Stimulated activated CD4-positive, alpha-beta T cell treated with anti-CD3 and anti-CD28 coated beads, Interleukin-12 subunit alpha, Interleukin-12 subunit beta, amount 100 ng/mL, for 4 hours (primary cell): ENCODE results near the gene GMPPA.

Source experiments
- DNase-seq: peaks from one replicate; pipeline ENCODE4 v3.0.0-alpha.2; 2020

GMPPA gene

DNA sequence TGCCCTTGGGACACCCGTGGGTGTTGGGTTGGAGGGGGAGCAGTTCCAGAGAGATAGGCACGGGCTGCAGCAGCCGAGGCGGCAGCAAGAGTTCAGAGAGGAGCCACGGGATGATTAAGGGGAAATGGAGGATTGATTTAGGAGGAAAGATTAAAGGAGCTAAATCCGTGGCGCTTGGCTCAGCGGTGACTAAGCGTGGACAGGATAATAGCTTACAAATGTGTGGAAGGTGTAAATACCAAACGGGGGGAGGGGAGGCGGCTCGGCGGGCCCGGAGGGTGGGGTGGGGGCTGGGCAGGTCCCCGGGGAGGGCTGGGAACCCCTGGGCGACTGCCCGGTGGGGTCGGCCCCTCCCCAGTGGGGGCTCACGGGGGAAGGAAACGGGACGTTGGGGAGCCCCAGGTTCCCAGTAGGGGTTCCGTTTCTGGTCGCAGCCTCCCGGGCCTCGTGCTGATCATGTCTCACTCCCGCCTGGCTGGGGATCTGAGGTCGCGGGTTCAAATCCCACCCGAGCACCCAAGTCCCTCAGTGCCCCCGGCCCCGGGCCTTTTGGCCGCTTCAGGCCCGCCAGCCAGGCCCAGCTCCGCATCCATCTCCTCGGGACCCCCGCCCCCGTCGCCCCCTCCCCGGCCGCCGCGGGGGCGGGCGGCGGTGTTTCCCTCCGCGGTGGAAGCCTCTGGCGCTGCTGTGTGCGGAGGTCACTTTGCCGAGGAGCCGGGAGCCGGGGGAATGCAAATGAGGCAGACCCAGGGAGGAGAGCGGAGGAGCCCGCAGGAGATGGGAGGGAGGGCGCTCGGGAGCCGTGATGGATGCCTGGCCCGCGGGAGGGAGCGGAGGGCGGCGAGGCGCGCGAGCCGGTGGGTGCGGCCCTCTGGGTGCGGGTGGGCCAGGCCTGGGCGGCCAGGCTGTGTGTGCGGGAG, 23.7 kb downstream of the GMPPA start:
- no peak for DNase-seq

DNA sequence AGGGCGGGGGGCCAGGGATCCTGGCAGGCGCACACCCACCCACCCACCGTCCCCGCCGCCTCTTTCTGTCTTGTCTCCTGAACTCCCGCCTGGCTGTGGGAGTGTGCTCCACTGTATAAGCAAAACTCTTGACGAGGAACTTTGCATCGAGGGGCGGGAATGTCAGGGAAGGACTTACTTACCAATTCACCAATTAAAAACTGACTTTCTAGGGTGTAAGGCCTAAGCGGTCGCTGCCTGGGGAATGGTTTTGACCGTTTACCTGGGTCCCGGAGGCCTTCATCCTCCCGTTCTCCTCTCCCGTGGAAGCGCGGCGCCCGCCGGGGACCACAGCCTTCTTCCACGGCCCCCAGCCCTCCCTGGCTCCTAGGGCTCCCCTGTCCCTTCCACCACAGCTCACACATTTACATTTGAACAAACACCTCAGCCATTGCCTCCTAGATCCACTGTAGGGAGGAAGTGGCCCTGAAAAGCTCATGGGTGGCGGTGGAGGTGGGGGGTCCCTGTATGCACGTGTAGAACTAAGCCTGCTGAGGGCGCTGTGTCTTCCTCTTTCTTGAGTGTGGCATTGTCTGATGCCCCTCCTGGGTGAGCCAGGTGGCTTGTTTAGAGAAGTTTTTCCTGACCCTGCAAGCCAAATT, 24.5 kb downstream of the GMPPA start:
- no peak for DNase-seq

DNA sequence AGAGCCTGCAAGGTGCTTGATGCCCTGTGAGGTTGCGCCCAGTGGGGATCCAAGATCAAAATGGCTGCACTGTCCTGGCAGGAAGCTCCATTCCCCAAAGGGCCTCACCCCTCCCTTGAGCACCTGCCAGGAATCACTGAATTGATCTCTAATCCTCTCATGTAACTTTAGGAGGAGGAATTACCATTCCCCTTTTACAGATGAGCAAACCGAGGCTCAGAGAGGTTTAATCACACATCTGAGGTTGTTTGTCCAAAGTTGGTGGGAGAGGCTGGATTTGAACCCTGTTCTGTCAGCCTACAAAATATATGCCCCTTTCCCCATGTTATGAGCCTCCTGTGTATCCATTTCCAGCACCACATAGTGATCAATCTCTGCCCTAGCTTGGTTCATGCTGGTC, 26.1 kb downstream of the GMPPA start:
- DNase-seq, result no peak

DNA sequence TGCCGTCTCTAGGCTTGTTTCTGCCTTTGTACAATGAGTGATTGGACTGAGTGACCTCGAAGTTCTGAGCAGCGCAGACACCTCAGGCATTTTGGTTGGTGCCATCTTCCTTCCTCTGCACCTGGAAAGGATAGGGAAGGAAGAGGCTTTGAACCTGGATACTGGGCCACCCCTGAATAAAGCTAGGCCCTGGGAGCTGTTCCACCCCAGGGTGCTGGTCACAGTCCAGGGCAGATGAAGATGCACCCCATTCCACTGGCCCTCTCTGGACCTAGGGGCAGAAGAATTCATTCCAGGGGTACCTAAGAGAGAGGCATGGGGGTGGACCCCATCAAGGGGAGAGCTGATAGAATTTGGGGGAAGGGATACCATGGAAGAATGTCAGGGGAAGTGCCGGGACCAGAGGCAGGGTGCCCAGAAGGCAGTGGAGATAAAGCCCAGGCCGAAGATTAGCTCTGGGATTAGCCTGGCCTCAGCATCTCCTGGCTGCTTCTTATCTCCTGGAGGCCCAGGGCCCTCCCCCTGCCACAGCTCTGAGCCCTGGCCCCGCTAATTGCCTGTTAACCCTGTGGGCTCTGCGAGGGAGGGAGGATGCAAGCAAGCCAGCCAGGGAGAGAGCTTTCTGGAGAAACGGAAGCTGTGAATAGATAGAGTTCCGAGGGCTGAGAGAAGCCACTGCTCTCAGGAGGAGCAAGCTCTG, 27.0 kb downstream of the GMPPA start:
- DNase-seq, result no peak

DNA sequence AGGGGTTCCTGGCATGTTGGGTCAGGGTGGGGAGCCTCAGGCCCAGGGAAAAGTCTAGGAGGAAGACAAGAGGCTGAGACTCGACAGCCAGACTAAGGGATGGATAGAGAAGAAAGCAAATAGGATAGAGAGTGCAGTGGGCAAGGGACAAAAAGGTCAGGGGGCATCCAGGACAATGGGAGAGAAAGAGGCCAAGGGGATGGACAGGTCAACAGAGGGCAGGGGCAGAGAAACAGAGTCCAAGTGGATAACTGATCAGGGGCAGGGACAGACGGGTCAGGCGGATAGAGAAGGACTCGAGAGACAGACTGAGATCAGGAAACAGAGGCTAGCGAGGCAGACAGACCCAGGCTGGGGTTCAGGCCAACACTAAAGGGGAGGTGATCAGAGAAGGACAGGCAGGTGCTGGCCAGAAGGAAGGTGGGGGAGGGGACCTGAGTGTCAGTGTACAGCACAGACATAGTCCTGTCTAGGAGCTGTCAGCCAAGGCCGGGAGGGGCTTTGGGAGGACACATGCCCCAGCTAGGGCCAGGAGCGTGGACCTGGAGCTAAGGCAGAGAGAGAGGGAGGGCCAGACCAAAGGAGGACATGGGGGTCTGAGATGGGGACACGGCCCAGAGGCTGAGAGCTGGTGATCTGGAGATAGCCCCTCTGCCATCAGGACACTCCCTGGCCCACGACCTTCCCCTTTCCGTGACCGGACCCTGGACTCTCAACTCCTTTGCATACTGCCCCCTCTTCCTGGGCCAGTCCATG, 27.8 kb downstream of the GMPPA start:
- DNase-seq, result no peak

DNA sequence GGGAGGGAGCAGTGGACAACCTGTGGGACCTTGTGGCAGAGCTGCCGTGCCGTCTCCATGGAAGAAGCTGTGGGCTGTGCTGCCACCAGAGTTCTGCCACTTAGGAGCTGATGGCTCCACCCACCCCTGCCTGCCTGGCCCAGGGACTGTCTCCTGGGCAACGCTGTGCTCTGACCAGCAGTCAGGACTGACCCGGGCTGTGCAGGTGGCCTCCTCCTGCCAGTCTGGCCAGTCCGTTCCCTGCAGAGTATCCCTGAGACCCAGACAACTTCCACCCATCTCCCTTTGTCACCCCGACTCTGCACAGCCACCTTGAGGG, 28.3 kb downstream of the GMPPA start:
- no peak for DNase-seq

DNA sequence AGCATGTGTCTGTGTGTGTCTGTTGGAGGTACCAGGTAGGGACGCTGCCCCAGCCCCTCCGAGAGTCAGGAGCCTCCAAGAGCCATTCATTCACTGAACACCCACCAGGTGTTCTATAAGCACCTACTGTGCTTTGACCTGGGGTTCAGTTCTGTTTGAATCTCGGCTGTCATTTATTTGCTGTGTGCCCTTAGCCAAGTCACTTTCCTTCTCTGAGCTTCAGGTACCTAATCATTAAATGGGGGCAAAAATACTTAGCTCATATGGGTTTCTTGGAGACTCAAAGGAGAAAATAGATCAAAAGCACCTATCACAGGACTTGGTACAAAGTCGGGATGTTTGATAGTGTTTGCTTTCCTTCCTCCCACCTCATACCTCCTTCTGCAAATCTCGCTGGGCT, 28.8 kb downstream of the GMPPA start:
- no peak for DNase-seq

DNA sequence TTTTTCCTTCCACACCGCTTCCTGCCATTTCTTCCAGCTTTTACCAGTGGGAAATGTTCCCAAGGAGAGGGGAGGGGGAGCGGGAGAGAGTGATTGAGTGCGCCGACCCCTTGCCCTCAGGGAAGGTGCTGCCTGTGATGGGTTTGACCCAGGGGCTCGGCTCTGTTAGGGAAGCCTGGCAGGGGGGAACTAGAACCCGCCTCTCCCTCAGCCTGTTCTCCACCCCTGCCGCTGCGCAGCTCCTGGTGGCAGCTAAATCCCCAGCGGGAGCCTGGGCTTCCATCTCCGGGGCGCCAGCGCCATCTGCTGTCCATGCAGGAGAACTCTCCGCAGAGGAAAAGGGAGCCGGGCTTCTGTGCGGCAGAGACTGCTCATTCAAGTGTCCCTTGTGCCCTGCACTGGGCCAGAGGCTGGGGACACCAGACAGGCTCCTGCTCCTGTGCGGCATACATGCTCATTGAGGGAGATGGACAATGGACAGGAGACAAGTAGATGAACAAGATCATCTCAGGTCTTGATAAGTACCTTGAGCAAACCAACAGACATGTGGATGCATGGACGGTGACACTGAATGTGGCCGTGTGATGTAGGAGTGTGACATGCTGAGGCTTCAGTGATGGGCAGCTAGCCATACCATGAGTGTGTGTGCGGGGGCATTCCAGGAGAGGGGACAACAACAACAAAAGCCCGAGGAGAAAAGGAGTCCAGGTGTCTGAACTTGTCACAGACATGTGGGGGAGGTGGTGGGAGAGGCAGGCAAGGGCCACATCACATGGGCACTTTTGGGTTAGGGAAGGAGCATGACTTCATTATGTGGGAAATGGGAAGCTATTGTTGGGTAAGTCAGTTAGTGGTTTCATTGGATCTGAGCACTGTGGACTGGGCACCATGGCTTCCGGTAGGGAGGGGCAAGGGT, 31.6 kb downstream of the GMPPA start:
- peak; percentile 87 for DNase-seq

DNA sequence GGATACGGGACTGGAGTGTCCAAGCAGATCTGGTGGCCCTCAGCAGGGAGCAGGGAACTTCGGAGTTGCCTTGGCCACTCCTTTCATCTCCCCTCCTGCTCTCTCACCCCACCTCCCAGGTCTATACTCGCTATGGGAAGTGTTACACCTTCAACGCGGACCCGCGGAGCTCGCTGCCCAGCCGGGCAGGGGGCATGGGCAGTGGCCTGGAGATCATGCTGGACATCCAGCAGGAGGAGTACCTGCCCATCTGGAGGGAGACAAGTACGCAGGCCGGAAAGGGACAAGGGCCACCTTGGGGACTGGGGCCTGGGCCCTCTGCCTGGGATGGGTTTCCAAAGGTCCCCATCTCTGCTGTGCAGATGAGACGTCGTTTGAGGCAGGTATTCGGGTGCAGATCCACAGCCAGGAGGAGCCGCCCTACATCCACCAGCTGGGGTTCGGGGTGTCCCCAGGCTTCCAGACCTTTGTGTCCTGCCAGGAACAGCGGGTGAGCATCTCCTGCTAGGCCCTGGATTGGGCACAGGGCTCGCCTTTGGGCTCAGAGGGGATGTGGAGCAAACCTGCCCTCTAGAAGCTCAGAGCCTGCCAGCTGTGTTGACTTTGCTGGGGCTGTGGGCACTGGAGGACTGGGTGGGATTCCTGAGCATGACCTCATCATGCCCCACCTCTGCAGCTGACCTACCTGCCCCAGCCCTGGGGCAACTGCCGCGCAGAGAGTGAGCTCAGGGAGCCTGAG, 33.1 kb downstream of the GMPPA start:
- DNase-seq, result no peak

DNA sequence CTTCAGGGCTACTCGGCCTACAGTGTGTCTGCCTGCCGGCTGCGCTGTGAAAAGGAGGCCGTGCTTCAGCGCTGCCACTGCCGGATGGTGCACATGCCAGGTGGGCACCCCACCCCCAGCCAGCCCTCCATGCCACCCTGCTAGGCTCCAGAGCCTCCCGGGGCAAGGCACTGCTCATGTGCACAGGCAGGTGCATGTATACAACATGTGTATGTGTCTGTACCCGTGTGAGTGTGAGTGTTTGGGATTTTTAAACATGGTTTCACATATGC, 33.6 kb downstream of the GMPPA start:
- DNase-seq, result no peak

DNA sequence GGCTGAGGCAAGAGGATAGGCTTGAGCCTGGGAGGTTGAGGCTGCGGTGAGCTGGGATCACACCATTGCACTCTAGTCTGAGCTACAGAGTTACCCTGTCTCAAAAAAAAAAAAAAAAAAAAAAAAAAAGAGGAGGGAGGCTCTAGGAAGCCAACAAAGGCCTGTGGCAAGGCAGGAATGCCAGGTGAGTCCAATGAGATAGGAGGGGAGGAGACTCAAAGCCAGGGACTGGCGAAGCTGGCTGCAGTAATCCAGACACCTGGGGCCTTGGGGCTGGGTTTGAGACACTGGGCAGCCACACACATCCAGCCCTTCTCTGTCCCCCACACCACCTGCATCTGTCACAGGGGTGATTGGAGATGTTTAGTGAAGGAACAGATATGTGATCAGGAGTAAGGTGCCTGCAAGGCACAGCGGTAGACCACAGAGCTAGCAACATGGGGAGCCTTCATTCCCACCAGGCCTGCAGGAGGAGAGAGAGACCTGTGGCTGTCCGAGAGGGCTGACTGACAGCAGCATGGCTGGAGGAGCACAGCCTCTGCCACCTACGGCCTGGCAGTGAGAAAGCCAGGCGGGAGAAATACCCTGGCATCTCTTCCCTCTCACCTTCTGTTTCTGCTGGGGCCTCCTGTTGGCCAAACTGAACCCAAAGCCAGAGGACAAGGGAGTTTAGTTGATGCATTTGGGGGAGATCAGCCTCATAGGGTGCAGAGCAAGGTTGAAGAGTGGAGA, 35.4 kb downstream of the GMPPA start:
- DNase-seq, result no peak

DNA sequence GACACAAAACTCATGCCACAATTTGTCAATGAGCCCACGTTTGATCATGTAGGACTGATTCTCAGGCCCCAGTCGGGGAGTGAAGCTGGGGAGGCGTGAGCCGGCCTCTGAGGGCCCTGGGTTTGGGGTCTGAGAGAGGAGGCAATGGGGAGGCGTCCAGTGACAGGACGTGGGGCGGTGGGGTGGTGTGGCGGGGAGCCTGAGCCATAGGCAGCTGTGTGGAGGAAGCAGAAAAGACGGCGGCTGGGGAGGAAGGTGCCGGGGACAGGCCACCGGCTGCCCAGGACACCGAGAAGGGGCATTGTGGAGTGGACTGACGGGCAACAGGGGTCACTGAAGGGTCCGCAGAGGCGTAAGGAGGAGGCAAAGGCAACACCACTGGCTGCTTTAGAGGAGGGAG, 37.7 kb downstream of the GMPPA start:
- no peak for DNase-seq

DNA sequence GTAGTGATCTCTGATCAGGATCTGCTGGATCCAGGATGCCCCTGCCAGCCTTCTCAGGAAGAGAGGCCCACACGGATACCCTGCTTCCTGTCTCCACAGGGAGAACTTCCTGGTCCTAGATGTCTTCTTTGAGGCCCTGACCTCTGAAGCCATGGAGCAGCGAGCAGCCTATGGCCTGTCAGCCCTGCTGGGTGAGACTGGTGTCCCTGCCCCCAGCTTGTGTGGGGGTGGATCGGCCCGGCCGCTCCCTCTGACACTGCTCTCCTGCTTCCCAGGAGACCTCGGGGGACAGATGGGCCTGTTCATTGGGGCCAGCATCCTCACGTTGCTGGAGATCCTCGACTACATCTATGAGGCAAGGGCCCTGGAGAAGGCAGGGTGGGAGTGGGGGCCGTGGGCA, 38.3 kb downstream of the GMPPA start:
- no peak for DNase-seq

DNA sequence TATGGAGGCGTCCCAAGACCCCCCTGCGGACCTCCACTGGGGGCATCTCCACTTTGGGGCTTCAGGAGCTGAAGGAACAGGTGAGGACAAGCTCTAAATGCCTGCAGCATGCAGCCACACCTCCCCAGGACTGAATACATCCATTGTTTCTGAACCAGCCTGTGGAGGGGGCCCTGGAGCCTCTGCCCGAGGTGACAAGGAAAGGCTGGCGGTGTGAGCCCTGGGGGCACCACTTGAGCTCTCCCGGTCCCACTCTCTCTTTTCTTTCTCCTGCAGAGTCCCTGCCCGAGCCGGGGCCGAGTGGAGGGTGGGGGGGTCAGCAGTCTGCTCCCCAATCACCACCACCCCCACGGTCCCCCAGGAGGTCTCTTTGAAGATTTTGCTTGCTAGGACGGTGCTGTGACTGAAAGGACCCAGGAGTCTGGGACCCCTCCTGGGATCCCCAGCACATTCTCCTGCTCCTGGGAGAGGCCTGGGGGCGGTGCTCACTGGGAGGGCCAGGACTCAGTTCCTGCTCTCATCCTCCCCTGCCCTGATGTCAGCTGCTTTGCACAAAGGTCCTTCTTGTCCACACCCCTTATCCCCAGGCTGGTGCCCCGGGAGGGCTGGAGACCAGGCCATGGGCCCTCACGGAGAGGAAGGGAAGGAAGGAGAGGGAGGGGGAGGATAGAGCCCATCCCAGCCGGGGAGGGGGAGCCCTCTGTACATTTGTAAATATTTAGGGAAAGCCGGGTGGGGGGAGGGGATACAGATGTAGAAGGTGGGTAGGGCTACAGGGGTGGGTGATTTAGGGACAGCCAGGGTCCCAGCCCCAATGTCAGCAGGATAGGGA, 39.2 kb downstream of the GMPPA start:
- no peak for DNase-seq

DNA sequence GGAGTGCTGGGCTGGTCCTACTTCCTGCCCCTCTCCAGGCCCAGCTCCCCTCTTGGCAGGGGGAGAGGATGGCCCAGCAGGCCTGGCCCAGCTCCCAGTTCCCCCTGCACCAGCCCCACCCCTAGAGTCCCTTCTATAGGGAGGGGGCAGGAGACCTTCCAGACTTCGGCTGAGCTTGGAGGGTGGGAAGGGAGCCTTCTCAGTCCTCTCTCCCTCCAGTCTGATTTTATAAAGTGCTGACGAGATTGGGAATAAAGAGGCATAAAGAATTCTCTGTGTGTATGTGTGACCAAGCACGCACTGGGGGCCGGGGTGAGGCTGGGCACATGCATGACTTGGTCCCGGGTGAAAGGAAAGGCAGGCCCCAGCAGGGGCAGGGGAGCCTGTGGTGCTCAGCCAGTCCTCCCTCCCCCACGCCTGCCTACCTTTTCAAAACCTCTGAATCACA, 39.8 kb downstream of the GMPPA start:
- no peak for DNase-seq

DNA sequence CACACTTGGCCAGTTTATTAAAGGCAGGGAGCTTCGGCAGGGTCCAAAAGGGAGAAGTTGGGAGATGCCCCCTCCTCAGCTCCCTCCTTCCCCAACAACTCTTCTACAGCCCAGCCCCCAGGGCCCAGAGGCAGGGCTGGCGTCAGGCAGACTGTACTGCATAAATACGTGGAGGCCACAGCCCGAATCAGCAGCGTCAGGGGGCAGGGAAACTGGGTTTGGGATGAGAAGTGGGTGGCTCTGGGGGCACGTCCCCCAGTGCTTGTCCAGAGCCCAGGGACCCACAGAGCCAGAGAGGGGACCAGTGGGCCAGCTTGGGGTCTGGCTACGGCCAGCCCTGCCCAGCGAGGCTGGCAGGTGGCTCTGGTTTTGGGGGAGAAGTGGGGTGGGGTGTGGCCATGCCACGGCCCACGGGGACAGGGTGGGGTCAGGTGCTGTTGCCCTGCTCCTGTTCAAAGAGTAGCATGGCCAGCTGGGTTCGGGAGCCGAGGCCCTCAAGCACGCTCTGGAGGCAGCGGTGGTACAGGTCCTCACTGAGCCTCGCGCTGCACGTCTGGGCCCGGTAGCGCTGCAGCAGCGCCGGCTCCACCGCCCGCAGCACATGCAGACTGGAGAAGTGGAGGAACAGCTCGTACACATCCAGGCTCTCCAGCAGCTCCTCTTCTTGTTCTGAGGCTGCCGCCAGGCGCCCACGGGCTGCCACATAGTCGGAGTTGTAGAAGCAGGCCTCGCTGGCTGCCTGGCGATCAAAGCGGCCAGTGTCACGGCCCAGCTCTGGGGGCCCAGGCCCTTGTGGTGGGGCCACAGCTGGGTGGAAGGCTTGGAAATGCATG, 40.5 kb downstream of the GMPPA start:
- DNase-seq, result no peak

DNA sequence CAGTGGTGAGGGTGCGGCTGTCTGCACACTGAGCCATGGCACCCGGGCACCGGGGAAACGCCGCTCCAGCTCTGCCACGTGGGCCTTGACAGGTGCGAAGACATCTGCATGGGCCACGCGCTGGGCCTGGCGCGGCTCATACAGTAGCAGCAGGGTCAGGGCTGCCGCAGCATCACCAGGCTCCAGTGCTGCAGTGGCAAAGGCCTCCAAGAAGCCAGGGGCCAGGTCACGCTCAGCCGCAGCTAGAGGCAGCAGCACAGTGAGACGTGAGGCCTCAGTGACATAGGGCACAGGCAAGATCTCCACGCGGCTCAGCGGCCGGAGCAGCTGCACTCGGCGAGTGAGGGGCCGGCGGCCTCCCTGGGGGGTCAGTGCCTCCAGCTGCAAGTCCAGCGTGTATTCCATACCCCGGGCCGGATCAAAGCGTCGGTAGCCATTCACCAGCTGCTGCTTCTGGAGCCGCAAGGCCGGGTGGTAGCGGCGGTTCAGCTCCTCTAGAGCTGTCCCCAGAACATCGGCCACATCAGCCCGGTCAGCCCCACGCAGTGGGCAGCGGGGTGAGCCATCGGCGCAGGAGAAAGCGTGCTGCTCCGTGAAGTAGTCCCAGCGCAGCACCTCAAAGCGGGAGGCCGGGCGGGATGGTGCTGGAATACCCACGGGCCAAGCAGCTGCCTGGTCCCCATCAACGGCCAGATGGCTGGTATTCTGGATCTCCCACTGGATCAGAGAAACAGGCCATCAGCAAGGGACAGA, 41.4 kb downstream of the GMPPA start:
- DNase-seq, result no peak

DNA sequence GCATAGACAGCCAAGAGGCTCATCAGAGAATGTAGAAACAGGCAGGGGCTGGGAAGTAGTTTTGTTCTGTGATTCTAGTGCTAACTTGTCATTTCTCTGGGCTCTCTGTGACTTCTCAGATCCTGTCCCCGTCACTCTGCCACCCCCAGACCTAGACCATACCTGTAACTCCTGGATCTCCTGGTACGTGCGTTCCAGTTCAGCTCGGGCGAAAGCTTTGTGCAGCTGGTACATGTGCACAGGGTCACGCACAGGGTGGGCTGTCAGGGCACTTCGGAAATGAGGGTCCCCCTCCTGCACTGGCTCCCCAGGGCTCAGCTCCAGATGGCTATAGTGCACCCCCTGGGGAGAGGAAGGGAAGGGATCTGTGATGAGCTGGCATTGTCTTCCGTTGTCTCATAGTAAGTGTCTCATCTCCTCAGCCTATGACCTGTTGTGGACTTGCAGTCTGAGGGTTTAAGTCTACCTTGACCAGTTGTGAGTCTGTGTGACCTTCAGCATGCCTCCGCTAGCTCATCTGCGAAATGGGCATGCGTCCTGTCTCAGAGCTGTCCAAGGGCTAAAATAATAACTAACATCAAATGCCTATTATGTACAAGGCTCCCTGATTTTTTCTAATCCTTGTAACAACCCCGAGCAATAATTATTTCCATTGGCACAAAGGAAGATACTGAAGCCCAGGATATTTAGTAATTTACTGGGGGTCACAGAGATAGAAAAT, 42.3 kb downstream of the GMPPA start:
- DNase-seq, result no peak
